GM12892 (cell line): ENCODE data around the gene XYLT2.

Source experiments
- POLR2A ChIP-seq: IDR thresholded peaks from 2 replicates; pipeline ENCODE4 v1.6.1; 2011; ENCODE audit warnings: low read depth, low read length, control low read depth
- POLR2AphosphoS5 ChIP-seq: IDR thresholded peaks from 2 replicates; pipeline ENCODE4 v1.6.1; 2011; ENCODE audit warnings: low read depth, low read length, control low read depth

- TF ChIP-seq POLR2A (no peak), POLR2AphosphoS5 (no peak)
These were observed 18.8 kb downstream of the XYLT2 start for GRCh38 chr17:50364715-50365114.
